Ishikawa (cell line): ENCODE measurements around the gene ID3.

ENCODE experiments used
- CEBPB ChIP-seq: IDR thresholded peaks from 2 replicates; pipeline ENCODE4 v1.6.1; 2012
- CREB1 ChIP-seq: IDR thresholded peaks from 2 replicates; pipeline ENCODE4 v1.6.1; 2012; ENCODE audit warnings: low read depth
- EGR1 ChIP-seq: IDR thresholded peaks from 2 replicates; pipeline ENCODE4 v1.6.1; 2012
- EP300 ChIP-seq: IDR thresholded peaks from 2 replicates; pipeline ENCODE4 v1.6.1; 2012; ENCODE audit warnings: borderline replicate concordance
- FOXM1 ChIP-seq: IDR thresholded peaks from 2 replicates; pipeline ENCODE4 v1.6.1; 2012; ENCODE audit warnings: low read depth, borderline replicate concordance
- NFIC ChIP-seq: IDR thresholded peaks from 2 replicates; pipeline ENCODE4 v1.6.1; 2012
- RAD21 ChIP-seq: IDR thresholded peaks from 2 replicates; pipeline ENCODE4 v1.6.1; 2012; ENCODE audit warnings: low read depth
- TAF1 ChIP-seq: IDR thresholded peaks from 2 replicates; pipeline ENCODE4 v1.6.1; 2012; ENCODE audit warnings: low read depth, mild to moderate bottlenecking
- TCF12 ChIP-seq: IDR thresholded peaks from 2 replicates; pipeline ENCODE4 v1.6.1; 2012; ENCODE audit warnings: low read depth
- TEAD4 ChIP-seq: IDR thresholded peaks from 2 replicates; pipeline ENCODE4 v1.6.1; 2012
- YY1 ChIP-seq: IDR thresholded peaks from 2 replicates; pipeline ENCODE4 v1.6.1; 2012; ENCODE audit warnings: low read depth
- ZBTB7A ChIP-seq: IDR thresholded peaks from 2 replicates; pipeline ENCODE4 v1.6.1; 2012; ENCODE audit warnings: low read depth
- TF ChIP-seq, protein P1 (sequence below): IDR thresholded peaks from 2 replicates; pipeline ENCODE4 v1.6.1; 2012
- TF ChIP-seq, protein P2 (sequence below): IDR thresholded peaks from 2 replicates; pipeline ENCODE4 v1.6.1; 2012; ENCODE audit warnings: low read depth, mild to moderate bottlenecking
- TF ChIP-seq, protein P3 (sequence below): IDR thresholded peaks from 2 replicates; pipeline ENCODE4 v1.6.1; 2012

Gene ID3

DNA sequence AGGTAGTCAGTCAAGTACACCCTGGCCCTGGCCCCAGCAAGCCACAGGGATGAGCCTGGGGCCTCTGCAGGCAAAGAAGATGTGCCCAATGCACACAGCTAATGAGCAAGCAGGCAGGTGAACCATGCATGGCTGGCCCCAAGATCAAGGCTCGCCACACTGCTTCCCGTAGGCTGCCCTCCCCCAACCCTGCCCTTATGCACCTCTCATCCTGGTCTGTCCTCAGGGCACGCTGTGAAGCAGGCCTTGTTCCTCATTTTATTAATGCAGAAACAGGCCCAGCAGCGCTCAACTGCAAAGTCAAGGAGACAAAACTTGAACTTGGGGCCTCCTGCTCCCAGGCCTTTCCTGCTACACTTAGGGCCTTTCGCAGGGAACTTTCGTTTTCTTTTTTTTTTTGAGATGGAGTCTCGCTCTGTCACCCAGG is 35.6 kb upstream of the ID3 start:
- no peak for TF ChIP-seq TCF12
- no peak for TF ChIP-seq FOXM1
- TF ChIP-seq CREB1 = no peak
- TF ChIP-seq CEBPB = no peak
- TF ChIP-seq EGR1 = no peak
- TF ChIP-seq, protein P1, sequence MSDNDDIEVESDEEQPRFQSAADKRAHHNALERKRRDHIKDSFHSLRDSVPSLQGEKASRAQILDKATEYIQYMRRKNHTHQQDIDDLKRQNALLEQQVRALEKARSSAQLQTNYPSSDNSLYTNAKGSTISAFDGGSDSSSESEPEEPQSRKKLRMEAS = no peak
- TF ChIP-seq, protein P2, sequence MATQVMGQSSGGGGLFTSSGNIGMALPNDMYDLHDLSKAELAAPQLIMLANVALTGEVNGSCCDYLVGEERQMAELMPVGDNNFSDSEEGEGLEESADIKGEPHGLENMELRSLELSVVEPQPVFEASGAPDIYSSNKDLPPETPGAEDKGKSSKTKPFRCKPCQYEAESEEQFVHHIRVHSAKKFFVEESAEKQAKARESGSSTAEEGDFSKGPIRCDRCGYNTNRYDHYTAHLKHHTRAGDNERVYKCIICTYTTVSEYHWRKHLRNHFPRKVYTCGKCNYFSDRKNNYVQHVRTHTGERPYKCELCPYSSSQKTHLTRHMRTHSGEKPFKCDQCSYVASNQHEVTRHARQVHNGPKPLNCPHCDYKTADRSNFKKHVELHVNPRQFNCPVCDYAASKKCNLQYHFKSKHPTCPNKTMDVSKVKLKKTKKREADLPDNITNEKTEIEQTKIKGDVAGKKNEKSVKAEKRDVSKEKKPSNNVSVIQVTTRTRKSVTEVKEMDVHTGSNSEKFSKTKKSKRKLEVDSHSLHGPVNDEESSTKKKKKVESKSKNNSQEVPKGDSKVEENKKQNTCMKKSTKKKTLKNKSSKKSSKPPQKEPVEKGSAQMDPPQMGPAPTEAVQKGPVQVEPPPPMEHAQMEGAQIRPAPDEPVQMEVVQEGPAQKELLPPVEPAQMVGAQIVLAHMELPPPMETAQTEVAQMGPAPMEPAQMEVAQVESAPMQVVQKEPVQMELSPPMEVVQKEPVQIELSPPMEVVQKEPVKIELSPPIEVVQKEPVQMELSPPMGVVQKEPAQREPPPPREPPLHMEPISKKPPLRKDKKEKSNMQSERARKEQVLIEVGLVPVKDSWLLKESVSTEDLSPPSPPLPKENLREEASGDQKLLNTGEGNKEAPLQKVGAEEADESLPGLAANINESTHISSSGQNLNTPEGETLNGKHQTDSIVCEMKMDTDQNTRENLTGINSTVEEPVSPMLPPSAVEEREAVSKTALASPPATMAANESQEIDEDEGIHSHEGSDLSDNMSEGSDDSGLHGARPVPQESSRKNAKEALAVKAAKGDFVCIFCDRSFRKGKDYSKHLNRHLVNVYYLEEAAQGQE = no peak
- no peak for TF ChIP-seq TAF1
- no peak for TF ChIP-seq YY1
- TF ChIP-seq RAD21 = no peak
- TF ChIP-seq, protein P3, sequence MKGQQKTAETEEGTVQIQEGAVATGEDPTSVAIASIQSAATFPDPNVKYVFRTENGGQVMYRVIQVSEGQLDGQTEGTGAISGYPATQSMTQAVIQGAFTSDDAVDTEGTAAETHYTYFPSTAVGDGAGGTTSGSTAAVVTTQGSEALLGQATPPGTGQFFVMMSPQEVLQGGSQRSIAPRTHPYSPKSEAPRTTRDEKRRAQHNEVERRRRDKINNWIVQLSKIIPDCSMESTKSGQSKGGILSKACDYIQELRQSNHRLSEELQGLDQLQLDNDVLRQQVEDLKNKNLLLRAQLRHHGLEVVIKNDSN = no peak
- TF ChIP-seq NFIC = no peak
- TF ChIP-seq ZBTB7A = no peak
- TF ChIP-seq EP300 = no peak
- no peak for TF ChIP-seq TEAD4

DNA sequence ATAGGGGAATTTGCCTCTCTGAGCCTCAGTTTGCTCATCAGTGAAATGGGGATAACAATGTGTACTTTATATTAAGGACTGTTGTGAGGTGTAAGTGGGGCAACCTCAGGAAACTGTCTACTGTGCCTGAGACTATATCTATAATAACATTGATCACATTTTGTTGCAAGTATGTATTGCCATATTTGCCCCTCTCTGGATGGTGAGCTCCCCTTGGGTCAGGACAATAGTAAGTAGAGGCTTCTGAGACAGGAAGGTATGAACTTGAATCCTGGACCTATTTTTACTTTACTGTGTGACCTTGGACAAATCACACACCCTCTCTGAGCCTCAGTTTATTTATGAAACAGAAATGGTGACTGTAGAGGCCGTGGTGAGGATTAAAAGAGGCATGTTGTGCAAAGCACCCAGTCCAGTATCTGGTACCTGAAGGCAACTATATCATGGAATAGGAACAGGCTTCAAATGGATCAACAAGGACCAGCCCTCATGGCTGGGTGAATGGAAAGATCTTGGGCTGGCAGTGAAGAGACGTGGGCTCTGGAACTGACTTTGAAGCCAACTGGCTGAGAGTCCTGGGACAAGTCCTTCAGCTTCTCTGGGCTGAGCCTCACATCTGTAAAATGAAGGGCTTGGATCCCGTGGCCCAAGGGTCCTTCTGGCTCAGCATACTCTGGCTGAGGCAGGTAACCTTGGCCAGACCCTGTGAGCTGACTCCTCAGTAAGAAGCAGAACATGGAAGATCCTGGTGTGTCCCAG is 35.0 kb upstream of the ID3 start:
- TF ChIP-seq TEAD4 (no peak), RAD21 (no peak), TCF12 (no peak), FOXM1 (no peak), TAF1 (no peak), EGR1 (no peak)
- TF ChIP-seq, protein P1 = no peak

DNA sequence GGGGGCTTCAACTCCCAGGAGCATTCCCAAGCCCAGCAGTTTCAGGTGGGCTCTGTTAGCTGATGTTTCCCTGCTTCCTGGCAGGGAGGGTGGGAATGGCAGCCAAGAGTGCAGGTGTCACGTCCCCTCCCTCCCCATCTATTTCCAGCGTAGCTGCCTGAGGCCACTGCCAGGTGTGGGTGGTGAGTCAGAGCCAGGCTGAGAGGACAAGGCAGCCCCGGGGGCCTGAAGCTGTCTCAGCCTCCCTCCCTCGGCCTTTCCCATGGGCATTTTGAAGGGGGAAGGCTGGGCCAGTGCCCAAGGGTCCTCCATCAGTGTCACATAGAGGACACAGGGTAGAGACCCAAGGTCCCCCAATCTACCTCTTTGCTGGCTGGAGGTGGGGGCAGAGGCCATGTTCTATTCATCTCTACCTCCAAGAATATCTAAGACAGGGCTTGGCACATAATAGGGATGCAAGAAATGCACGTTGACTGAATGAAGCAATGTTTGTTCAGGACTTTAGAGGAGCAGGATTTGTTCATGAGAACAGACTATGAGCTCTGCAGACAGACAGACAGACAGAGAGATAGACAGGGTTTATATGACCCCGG is 34.4 kb upstream of the ID3 start:
- TF ChIP-seq RAD21 (no peak), TEAD4 (no peak), ZBTB7A (no peak)

DNA sequence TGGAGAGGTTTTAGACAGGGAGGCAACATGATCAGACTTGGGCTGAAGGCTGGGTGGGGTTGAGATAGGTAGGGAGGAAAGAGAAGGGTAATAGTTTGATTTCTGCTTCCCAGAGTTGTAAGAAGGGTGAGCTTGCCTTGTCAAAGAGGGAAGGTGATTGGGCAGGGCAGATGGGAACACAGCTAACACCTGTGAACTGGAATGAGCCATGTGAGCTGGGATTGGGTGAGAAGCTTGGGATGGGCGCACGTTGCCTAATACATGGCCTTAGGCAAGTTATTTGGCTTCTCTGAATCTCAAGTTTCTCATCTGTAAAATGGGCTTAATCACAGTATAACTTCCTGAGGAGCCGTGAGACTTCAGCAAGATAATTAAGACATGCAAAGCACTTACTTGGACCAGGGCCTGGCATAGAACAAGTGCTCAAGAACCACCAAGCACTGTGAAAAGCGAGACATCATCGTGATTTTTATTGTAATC is 33.8 kb upstream of the ID3 start:
- TF ChIP-seq RAD21 (no peak), CREB1 (no peak), EGR1 (no peak), NFIC (no peak), TCF12 (no peak), YY1 (no peak), EP300 (no peak)

DNA sequence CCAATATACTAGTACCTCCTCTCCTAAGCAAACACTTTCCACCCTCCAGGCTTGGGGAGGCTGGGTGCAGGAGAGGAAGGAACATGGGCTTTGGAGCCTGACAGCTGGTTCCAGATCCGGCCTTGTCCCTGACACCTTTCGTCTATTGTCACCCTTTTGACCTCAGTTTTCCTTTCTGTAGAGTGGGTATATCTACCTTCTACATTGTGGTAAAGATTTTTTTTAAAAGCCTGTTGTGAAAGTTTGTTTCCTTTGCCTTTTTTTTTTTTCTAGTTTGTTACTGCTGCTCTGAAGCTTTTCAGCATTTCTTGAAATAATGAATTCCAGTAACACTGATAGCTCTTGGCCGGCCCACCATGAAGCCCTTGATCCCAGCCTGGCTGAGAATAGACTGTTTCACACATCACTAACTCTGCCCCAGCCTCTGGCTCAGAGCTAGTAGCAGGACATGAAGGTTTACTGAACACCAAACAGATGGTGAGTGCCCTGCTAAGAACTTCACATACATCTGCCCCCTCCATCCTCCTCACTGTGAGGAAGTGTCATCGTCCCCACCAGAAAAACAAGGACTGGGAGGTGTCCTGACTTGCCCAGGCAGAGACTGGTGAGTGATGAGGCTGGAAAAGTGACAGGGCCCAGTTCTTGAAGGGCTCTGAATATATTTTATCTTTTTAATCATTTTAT is 33.0 kb upstream of the ID3 start:
- TF ChIP-seq ZBTB7A (no peak), TEAD4 (no peak), CEBPB (no peak), TCF12 (no peak), EP300 (no peak), RAD21 (no peak), YY1 (no peak), NFIC (no peak), EGR1 (no peak), CREB1 (no peak), FOXM1 (no peak), TAF1 (no peak)
- TF ChIP-seq, protein P1 = no peak
- TF ChIP-seq, protein P2 = no peak
- TF ChIP-seq, protein P3 = no peak
